ENCODE measurements around the gene ACP2.

The ACP2 gene

DNA sequence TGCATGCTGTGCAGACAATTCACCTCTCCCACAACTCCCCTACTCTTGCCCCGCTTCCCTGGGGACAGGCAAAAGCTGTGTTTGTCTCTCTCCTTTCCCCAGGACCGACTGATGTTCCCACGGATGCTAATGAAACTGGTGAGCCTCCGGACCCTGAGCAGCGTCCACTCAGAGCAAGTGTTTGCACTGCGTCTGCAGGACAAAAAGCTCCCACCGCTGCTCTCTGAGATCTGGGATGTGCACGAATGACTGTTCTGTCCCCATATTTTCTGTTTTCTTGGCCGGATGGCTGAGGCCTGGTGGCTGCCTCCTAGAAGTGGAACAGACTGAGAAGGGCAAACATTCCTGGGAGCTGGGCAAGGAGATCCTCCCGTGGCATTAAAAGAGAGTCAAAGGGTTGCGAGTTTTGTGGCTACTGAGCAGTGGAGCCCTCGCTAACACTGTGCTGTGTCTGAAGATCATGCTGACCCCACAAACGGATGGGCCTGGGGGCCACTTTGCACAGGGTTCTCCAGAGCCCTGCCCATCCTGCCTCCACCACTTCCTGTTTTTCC lies 19.9 kb upstream of the ACP2 start:
- no peak for DNase-seq

DNA sequence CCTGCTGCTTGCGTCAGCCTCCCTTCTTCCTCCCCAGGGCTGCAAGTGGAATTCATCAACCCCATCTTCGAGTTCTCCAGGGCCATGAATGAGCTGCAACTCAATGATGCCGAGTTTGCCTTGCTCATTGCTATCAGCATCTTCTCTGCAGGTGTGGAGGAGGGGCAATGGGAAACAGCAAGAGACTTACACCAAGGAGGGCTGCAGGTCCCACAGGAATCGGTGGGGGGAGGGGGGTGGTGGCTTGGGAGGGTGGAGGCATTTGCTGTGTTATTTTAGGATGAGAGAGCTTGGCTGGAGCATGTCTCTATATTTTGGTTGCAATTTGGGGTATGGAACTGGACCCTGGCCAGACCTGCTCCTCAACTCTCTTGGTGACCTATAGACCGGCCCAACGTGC lies 19.3 kb upstream of the ACP2 start:
- no peak for DNase-seq

DNA sequence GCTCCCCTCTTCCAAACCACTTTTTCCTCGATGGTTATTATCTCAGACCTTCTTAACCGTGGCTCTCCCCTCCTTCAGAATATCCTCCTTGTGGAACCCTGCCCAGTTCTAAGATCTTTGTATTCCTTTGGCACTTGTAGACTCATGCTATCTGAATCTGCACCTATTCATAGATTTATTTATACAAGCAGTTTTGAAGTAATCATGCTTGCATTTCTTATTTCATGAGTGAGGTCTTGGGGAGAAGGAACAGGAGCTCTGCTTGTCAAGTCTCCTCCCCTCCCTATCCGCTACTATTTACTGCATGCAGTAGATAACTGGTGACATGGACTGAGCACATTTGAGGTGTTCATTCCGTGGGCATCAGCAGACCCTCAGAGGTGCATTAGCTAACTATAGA lies 15.9 kb upstream of the ACP2 start:
- no peak for DNase-seq

DNA sequence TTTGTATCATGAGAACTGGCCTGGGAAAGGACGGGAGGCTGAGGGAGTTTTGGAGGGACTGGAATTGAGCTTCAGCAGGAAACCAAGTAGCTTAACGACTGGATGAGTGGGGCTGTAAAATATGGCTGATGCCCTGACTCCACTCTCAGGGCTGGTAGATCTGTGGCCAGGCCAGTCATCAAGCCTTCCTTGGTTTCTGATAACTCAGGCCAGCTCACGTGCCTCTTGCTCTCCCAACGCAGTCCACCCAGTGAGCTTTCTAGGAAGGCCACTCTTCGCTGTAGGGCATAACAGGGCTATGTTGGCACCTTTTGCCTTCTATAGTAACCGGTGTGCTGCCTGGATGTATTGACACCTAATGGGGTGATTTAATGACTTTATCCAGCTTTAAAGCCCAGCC lies 15.5 kb upstream of the ACP2 start:
- DNase-seq: no peak

DNA sequence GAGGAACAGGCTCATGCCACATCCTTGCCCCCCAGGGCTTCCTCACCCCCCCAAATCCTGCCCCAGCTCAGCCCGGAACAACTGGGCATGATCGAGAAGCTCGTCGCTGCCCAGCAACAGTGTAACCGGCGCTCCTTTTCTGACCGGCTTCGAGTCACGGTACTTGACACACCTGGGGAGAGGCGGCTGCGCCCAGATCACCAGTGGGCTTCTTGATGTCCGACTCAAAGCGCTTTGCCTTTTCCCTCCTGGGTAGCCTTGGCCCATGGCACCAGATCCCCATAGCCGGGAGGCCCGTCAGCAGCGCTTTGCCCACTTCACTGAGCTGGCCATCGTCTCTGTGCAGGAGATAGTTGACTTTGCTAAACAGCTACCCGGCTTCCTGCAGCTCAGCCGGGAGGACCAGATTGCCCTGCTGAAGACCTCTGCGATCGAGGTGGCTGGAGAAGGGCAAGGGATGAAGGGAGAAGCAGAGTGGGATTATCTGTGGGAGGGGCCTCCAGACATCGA lies 12.7 kb upstream of the ACP2 start:
- DNase-seq: no peak

DNA sequence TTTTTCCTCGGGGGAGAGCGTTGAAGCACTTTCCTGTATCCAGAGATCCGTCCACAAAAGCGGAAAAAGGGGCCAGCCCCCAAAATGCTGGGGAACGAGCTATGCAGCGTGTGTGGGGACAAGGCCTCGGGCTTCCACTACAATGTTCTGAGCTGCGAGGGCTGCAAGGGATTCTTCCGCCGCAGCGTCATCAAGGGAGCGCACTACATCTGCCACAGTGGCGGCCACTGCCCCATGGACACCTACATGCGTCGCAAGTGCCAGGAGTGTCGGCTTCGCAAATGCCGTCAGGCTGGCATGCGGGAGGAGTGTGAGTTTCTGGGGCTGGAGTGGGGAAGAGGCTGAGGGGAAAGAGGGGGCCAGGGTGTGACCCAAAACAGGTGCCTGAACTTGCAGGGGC lies 11.8 kb upstream of the ACP2 start:
- DNase-seq: no peak

DNA sequence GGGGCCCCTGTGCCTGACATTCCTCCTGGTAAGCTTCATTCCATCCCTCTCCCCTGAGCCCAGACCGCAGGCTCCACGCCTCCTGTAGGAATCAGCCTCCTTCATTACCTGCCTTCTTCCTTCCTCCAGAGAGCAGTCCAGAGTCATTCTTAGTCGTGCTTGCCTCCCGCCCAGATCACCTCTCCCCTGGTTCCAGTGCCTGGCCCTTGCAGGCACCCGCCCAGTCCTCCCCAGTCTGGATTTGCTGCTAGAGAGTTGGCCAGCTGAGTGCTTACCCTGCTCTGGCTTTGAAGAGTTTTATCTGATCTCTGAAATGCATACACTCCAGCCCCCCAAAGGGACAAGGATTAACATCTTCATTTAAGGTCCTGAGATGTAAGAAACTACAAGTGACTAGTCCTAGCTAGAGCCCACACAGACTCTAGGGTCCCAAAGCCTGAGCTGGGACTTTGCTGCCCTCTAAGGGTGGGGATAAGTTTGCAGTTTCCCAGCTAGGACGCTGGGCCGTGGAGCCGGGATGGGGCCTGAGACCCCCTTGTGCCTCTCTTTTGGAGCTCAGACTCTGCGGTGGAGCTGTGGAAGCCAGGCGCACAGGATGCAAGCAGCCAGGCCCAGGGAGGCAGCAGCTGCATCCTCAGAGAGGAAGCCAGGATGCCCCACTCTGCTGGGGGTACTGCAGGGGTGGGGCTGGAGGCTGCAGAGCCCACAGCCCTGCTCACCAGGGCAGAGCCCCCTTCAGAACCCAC lies 10.8 kb upstream of the ACP2 start:
- DNase-seq: peak; percentile 29 to 34

DNA sequence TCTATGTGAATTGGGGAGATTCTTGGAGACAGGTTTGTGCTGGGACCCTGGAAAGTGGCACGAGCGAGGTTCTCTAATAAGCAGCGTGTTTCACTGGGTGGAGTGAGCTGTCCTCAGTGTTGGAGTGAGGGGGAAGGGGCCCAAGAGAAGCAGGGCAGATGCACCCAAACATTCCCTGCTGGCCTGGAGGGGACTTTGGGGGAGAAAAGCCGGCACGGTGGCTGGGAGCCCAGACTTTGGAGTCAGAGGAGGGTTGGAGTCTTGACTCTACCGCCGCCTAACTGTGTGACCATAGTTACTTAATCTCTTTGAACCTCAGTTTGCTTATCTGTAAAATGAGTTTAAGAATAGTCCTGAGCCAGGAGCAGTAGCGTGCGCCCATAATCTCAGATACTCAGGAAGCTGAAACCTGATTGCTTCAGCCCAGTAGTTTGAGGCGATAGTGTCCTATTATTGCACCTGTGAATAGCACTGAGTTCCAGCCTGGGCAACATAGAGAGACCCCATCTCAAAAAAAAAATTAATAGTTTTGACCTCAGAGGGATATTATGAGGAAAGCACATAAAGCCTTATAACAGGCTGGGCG lies 9.8 kb upstream of the ACP2 start:
- no peak for DNase-seq

DNA sequence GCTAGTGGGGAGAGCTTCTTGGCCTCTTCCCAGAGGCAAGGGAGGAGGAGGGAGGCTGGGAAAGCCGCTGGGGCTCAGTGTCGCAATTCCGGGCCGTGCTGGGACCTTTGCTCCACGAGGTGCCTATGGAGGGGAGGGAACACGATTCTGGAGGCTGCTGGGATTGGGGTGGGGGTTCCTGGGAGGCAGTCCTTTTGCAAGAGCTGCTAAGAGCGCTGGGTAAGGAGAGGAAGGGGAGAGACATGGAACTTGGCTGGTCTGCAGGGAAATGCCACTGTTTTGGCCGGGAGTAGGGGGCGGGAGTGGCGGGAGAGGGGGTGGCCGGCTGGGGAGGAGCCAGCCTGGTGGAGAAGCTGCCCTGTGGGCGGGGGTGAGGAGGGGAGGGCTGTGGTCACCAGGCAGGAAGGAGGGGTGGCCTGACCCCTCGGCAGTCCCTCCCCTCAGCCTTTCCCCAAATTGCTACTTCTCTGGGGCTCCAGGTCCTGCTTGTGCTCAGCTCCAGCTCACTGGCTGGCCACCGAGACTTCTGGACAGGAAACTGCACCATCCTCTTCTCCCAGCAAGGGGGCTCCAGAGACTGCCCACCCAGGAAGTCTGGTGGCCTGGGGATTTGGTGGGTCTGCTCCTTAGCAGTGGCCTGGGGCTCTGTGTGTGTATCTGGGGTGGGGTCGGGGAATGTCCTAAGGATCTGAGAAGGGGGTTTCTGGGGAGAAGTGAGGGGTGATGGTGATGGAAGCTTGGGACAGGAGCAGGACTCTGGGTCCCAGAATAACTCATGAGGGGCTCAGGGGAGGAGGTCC lies 9.1 kb upstream of the ACP2 start, which contains the start of gene NR1H3:
Gene NR1H3, plus strand, starts transcription at position 480 of the 800 bp plus-strand sequence. CDS start 1,221 bp downstream, outside the sequence.
- no peak for DNase-seq

DNA sequence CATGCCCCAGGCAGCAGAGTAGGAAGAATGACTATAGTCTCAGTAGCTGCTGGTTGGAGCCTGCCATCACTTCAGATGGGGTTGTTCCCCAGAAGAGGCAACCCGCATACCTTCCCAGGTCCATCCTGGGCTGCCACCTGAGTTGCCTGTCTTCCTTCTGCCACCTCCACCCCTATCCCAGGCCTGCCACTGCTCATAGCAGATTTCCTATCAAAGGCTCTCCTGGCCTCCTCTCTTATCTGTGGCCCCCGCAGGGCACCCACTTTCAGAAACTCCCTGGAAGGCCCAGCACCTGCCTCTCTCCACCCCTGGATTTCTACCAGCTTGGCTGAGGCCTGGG lies 8.5 kb upstream of the ACP2 start:
- DNase-seq: no peak

DNA sequence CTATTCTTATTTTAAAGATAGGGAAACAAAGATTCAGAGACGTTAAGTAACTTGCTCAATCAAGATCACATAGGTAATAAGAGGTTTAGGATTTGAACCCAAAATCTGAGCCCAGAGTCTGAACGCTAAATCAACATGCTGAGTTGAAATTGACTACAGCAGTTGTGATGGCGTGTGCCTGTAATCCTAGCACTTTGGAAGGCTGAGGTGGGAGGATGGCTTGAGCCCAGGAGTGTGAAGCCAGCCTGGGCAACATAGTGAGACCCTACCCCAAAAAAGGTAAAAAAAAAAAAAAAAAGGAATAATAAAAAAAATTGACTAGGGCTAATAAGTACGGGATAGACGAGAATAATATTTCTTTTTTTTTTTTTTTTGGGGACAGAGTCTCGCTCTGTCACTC lies 7.8 kb upstream of the ACP2 start:
- no peak for DNase-seq

DNA sequence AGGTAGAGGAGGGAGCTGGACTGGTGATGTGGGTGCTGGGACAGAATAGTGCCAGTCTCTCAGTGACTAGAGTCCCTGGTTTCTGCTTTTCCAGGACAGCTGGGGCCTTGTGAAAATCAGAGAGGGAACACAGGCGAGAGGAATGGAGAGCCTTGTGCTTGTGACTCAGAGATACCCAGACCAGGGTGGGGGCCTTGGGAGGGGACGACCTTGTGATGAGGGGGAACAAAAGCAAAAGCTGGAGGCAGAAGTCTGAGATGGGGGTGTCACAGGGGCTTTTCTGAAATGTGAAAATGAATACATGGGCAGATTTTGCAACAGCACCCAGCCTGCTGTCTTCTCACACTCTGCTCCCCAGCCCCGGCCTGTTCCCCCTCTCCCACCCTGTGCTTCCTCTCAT lies 5.8 kb upstream of the ACP2 start:
- no peak for DNase-seq

DNA sequence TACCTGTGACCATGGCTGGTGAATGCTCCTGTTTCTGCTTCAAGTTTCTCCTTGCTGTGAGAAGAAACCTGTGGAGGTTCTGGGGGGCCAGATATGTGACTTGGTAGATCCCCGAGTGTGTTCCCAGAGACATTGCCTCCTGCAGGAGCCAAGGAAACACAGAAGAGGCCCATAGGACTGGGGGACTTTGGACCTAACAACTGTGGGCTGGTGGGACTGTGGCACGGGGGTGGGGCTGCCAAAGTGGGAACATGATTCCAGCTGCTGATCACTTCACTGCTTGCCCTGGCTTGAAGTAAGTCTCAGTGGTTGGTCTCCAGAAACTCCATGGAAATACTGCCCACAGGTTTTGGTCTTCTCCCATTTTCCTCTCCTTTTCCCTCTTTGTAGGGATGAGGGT lies 5.0 kb upstream of the ACP2 start:
- DNase-seq: no peak

DNA sequence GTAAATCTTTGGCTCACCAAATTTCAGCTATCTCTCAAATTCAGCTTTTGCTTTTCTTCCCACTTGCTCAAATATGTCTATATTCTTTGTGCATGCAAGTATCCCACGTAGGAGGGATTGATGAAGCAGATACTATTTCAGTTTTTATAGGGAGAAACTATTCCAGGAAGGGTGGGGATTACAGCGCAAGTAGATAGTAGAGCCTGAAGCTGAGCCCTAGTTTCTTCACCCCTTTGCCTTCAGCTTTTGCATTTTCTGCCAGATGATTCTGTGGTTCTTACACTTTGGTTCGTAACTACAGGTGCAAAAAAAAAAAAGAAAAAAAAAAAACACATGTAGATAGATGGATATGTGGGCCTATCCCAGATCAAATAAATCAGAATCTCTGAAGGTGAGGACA lies 3.1 kb upstream of the ACP2 start:
- no peak for DNase-seq

DNA sequence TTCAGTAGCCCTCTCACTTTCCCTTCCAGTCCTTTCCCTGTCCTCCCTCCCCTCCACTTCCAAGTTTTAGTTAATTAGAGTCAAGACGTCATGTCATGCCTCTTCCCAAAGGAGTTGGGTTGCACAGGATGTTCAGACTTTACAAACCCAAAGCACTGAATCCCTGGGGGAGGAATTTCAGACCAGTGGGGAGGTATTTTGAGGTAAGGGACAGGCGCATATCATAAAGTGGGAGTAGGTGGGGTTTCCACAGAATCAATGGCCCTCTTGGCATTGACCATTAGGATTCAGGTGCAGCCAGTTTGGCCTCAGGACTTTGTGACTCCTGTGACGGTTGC lies 733 bp upstream of the ACP2 start:
- no peak for DNase-seq

DNA sequence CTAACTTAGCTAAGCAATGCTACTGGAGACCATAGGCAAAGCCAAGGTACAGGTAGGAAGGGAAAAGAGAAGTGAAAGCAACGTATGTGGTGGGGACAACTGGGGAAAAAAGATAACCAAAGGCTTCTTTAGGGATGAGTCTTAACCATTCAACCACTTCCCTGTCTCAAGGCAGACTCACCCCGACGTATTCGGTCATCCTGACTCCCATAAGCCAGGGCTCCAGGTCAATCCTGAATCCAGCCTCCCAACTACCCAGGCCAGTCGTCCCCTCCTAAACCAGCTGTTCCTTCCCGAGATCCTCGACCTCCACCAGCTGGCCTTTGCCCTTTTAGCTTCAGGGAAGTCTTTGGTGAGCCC lies 330 bp downstream of the ACP2 start:
- no peak for DNase-seq

DNA sequence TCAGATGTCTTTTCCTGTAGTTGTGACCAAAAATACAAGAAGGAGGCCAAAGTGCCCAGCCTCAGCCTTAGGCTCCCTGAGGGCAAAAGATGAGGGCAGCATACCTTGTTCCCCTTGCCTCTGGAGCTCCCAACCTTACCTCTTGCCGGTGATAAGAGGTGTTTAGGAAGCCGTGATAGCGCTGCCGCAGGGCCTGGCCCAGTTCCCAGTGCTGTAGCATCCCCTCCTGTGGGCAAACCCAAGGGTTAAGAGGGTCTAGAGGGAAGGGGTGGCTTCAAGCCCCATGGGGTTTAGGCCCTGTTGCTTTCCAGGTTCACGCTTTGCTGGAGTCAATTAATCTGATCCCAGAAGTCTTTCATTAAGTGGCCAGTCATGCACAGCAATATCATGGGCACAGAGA lies 1.1 kb downstream of the ACP2 start:
- no peak for DNase-seq

DNA sequence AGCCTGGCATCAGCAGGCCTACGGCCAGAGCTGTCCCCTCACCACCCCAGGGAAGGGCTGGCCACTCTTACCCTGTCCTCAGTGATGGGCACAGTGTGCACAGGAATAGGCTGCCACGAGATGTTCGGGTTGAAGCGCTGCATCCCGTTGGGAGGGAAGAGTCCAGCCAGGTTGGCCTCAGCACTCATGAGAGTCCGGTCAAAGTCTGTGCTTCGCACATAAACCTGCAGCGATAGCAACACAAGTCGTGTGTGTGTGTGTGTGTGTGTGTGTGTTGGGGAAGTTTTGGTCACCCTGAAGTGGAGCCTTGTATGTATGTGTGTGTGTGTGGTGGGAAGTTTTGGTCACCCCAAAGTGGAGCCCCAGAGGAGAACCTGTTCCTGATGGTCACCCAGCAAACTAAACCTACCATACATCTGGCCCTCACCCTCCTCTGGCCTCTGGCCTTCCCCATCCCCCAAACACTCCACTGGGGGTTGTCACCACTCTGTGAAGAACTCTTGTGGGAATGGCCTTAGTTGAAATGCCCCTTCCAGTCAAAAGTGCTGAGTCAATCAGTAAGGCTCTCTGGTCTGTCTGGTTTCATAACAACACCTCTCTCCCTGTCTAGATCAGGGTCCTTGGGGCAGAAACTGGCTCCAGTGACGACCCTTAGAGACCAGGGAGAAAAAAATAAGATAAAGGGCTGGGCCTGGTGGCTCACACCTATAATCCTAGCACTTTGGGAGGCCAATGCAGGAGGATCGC lies 2.8 kb downstream of the ACP2 start:
- no peak for DNase-seq

DNA sequence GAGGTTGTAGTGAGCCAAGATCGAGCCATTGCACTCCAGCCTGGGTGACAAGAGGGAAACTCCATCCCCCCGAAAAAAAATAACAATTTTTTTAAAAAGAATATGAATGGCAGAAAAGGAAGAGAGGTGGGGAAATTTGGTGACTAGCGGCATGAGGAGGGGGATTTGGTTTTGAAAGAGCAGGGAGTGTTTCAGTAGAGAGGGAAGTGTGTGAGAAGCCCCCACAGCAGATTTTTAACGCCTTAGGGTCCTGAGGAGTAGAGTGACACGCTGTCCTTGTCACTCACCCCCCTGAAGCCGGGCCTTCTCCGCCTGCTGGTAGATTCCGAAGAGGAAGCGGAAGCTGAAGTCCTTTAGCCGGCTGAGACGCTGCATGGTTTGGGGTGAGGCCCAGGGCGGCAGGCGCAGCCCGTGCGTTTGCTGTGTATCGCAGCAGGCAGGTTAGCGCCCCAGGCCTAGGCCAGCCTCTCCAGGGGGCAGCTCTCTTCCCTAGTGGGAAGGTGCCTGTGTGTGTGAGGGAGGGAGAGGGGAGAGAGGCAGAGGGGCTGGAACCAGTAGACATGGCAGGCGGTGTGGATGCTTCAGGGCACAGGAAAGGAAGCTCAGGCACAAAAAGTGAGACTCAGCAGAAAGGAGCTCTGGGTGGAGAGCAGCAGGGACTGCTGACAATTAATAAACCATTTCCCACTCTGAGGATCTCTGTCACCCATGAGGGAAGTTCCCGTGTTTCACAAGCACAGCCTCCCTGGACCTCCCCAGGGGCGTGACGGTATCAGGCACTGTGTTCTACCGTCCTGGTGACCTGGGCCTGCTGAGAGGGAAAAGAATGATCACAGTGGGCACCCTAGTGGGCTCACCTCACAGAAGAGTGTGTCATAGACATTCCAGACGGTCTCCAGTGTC lies 3.9 kb downstream of the ACP2 start:
- no peak for DNase-seq

DNA sequence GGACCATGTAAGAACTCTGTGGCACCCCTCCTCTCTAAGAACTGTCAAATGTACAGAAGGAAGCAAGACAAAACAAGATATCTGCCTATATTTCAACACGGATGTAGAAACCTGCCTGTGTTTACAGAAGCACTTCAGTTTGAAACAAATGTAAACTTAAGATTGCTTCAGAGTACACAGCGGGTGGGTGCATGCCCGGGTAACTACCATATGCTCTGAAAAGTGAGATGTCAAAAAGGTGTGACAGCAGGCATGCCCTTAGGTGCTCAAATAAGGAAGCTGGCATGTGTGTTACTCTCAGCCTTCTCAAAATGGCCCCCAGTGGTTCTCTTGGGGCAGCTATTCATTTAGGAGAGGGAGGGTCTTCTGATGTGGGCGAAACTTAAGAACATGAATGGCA lies 5.2 kb downstream of the ACP2 start:
- no peak for DNase-seq

DNA sequence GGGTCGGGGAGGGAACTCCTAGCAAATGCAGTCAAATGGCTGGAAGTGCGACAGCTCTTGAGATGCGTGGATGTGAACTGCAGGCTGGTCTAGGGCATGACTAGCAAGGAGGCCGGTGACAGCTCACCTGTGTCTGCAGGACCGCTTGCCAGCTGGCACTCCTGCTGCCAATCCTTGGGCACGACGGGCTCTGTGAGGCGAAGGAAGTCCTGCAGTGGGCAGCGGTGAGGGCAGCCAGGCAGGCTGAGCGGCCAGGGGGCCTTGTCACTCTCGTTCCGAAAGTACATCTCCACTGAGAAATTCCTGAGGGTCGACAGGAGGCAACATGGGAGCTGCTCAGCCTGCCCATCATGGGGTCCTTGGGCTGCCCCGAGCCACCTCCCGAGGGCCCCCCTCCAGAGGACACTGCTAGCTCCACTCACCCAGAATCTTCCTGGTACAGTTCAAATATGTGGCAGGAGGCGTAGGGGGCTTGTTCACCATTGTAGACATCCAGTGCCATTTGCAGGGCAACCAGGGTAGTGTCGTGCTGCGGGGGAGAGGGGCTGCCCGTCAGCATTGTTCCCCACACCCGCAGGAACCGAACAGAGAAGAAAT lies 5.9 kb downstream of the ACP2 start:
- DNase-seq: no peak

DNA sequence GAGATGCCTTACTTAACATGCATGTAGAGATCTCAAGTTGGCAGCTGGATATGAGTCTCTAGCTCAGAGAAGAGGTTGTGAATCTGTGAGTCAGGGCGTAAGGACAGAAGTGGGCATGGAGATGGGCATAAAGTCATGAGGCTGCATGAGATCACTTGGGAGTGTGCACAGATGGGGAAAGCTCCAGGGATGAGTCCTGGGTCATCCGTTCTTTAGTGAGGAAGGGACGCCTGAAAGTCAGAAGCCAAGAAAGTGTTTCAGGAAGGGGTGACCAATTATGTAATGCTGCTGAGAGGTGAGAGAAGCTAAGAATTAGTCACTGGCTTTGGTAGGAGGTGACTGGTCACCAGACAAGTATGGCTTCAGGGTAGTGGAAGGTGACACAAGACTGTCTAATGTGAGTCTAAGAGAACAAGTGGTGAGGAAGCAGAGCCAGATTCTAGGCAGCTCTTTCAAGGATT lies 6.7 kb downstream of the ACP2 start:
- DNase-seq: no peak
